ENCODE measurements around the gene R3HDML. TPM values are rescaled to one million over a fixed set of nuclear protein-coding genes. Genes with fewer than 3 reads are reported as not detected.

Gene R3HDML
- total and polyA plus RNA-seq, 2 of the 13 experiments (the other 11 are each of a cell fraction or from before 2014, with no cell fraction given): not detected

- no peak; the same call in 1 of the 2 replicates for TF ChIP-seq HNF1A (IDR thresholded peaks at IDR 0.05; ENCODE audit: low read depth)
- peak; percentile 80; the same call in 1 of the 2 replicates for TF ChIP-seq HNF1A (CRISPR knock-in tag; IDR thresholded peaks at IDR 0.05; ENCODE audit: borderline replicate concordance)
- TF ChIP-seq ZNF3 (CRISPR knock-in tag; IDR thresholded peaks at IDR 0.05): 0 out of 2 replicates have a peak, but pooled peaks have one; percentile 58
- peak; percentile 80 for TF ChIP-seq THAP11 (CRISPR knock-in tag; IDR thresholded peaks at IDR 0.05)
- TF ChIP-seq ZNF564 (CRISPR knock-in tag; IDR thresholded peaks at IDR 0.05): peak; percentile 7; the same call in 1 of the 2 replicates
- TF ChIP-seq SOX5 (CRISPR knock-in tag; IDR thresholded peaks at IDR 0.05; ENCODE audit: borderline replicate concordance): peak; percentile 86
- peak; percentile 69; the same call in 1 of the 2 replicates for TF ChIP-seq ZBTB25 (CRISPR knock-in tag; IDR thresholded peaks at IDR 0.05)
- TF ChIP-seq ZNF292 (CRISPR knock-in tag; IDR thresholded peaks at IDR 0.05; ENCODE audit: borderline replicate concordance, low read depth): peak; percentile 47; the same call in 1 of the 2 replicates
- TF ChIP-seq PRDM15 (CRISPR knock-in tag; IDR thresholded peaks at IDR 0.05): peak; percentile 20; the same call in 1 of the 2 replicates
- TF ChIP-seq TBP (CRISPR knock-in tag; IDR thresholded peaks at IDR 0.05): no peak
- TF ChIP-seq SMAD1 (CRISPR knock-in tag; IDR thresholded peaks at IDR 0.05; ENCODE audit: borderline replicate concordance, low read depth): peak; percentile 75; the same call in 1 of the 2 replicates
- peak; percentile 93 for TF ChIP-seq SALL1 (CRISPR knock-in tag; IDR thresholded peaks at IDR 0.05)
- peak; percentile 49; the same call in 1 of the 2 replicates for TF ChIP-seq ZNF687 (CRISPR knock-in tag; IDR thresholded peaks at IDR 0.05)
- peak; percentile 62; the same call in 1 of the 2 replicates for TF ChIP-seq ZNF263 (CRISPR knock-in tag; IDR thresholded peaks at IDR 0.05)
- no peak; the same call in 1 of the 2 replicates for TF ChIP-seq EEA1 (CRISPR knock-in tag; IDR thresholded peaks at IDR 0.05; ENCODE audit: borderline replicate concordance)
- TF ChIP-seq HCFC1 (IDR thresholded peaks at IDR 0.05; ENCODE audit: low read depth, low read length): no peak
Observed at GRCh38 chr20:44302026-44302669, 34.7 kb upstream of the R3HDML start (continued).

Data from HepG2 (cell line).